ENCODE measurements around the gene PDE3A.

Gene PDE3A

GRCh38 chr12:20486233-20486632, 117.9 kb downstream of the PDE3A start:
- TF ChIP-seq CTCF (conservative IDR thresholded peaks at IDR 0.05; ENCODE audit: low read depth, low read length), result peak; percentile 32
- no peak overlapping the region for H3K4me3 ChIP-seq (ENCODE audit: low read depth, low read length)
- DNase-seq (ENCODE audit: low read depth), result peak; percentile 70

- no peak for DNase-seq (ENCODE audit: low read depth)
- H3K4me3 ChIP-seq (ENCODE audit: low read depth, low read length), result no peak overlapping the region
- TF ChIP-seq CTCF (conservative IDR thresholded peaks at IDR 0.05; ENCODE audit: low read depth, low read length), result no peak
Observed at GRCh38 chr12:20487519-20487918, 119.2 kb downstream of the PDE3A start.

- TF ChIP-seq CTCF (conservative IDR thresholded peaks at IDR 0.05; ENCODE audit: low read depth, low read length), result no peak
- H3K4me3 ChIP-seq (ENCODE audit: low read depth, low read length), result no peak overlapping the region
- DNase-seq (ENCODE audit: low read depth), result peak; percentile 36
Observed at GRCh38 chr12:20489645-20490044, 121.3 kb downstream of the PDE3A start.

GRCh38 chr12:20490213-20490612, 121.9 kb downstream of the PDE3A start:
- peak; percentile 67 for DNase-seq (ENCODE audit: low read depth)
- H3K4me3 ChIP-seq (ENCODE audit: low read depth, low read length), result no peak overlapping the region
- no peak for TF ChIP-seq CTCF (conservative IDR thresholded peaks at IDR 0.05; ENCODE audit: low read depth, low read length)

GRCh38 chr12:20491290-20491689, 123.0 kb downstream of the PDE3A start:
- no peak for TF ChIP-seq CTCF (conservative IDR thresholded peaks at IDR 0.05; ENCODE audit: low read depth, low read length)
- DNase-seq (ENCODE audit: low read depth), result no peak
- H3K4me3 ChIP-seq (ENCODE audit: low read depth, low read length), result no peak overlapping the region

GRCh38 chr12:20492251-20492760, 124.0 kb downstream of the PDE3A start:
- DNase-seq (ENCODE audit: low read depth), result peak; percentile 73
- no peak for TF ChIP-seq CTCF (conservative IDR thresholded peaks at IDR 0.05; ENCODE audit: low read depth, low read length)
- H3K4me3 ChIP-seq (ENCODE audit: low read depth, low read length), result no peak overlapping the region

- no peak overlapping the region for H3K4me3 ChIP-seq (ENCODE audit: low read depth, low read length)
- DNase-seq (ENCODE audit: low read depth), result peak; percentile 61
- no peak for TF ChIP-seq CTCF (conservative IDR thresholded peaks at IDR 0.05; ENCODE audit: low read depth, low read length)
Observed at GRCh38 chr12:20493934-20494333, 125.6 kb downstream of the PDE3A start.
